Measurements from ENCODE around the gene FNDC3B.

DNA sequence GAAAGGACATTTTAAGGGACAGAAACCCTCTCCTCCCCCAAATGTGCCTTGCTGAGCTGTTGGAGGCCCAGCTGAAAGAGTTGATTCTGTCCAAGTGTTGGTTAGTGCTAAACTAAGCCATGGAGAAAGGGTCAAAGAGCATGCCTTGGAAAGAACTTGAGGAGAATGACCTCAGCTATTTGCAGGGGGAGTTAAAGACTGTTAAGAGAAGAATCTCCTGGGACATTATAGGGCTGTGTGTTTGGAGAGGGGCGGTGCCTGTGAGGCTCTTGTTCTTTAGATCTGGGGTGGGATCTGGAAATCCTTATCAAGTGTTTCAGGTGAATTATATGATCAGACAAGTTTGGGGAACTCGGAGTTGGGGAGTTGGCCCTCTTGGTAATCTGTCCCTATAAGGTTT is 13.0 kb downstream of the FNDC3B start:
- TF ChIP-seq, protein P1, sequence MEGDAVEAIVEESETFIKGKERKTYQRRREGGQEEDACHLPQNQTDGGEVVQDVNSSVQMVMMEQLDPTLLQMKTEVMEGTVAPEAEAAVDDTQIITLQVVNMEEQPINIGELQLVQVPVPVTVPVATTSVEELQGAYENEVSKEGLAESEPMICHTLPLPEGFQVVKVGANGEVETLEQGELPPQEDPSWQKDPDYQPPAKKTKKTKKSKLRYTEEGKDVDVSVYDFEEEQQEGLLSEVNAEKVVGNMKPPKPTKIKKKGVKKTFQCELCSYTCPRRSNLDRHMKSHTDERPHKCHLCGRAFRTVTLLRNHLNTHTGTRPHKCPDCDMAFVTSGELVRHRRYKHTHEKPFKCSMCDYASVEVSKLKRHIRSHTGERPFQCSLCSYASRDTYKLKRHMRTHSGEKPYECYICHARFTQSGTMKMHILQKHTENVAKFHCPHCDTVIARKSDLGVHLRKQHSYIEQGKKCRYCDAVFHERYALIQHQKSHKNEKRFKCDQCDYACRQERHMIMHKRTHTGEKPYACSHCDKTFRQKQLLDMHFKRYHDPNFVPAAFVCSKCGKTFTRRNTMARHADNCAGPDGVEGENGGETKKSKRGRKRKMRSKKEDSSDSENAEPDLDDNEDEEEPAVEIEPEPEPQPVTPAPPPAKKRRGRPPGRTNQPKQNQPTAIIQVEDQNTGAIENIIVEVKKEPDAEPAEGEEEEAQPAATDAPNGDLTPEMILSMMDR (IDR thresholded peaks at IDR 0.05), result no peak
- TF ChIP-seq POLR2AphosphoS5 (IDR thresholded peaks at IDR 0.05) (no peak), POLR2A (IDR thresholded peaks at IDR 0.05; ENCODE audit: low read depth) (no peak), EP300 (IDR thresholded peaks at IDR 0.05) (no peak)

Data from esophagus muscularis mucosa (tissue), 4 donors.